KG1 (cell line): Measurements from ENCODE around the gene TFEB.
"Not testable (repeated sequence)": the region's sequence is repeated elsewhere in the genome, so short reads cannot be mapped to it uniquely, and the experiment has no call there.

ENCODE experiments used
- DNase-seq: peaks from one replicate; lab custom pipeline; 2025; lab: John Stamatoyannopoulos, UW

TFEB gene

GRCh38 chr6:41735427-41736185 is at the start of gene TFEB:
Gene TFEB, minus strand, starts transcription at chr6:41735608. Its CDS starts 44,395 bp downstream, at chr6:41691213.
- DNase-seq = peak; percentile 68

- no peak for DNase-seq
Observed at GRCh38 chr6:41784581-41785171, 49.3 kb upstream of the TFEB start.

- DNase-seq = no peak
Observed at GRCh38 chr6:41783106-41783780, 47.8 kb upstream of the TFEB start.

GRCh38 chr6:41781366-41781730 is 45.9 kb upstream of the TFEB start:
- no peak for DNase-seq

GRCh38 chr6:41780551-41781365 is 45.4 kb upstream of the TFEB start, which contains the start of gene PRICKLE4:
Gene PRICKLE4, plus strand, starts transcription at chr6:41780782. Its CDS starts 2,692 bp downstream, at chr6:41783474.
- DNase-seq = no peak

GRCh38 chr6:41779788-41780550 is 44.6 kb upstream of the TFEB start, which contains the start of gene FRS3:
Gene FRS3, minus strand, starts transcription at chr6:41779900. Its CDS starts 2,913 bp downstream, at chr6:41776987.
- DNase-seq = peak; percentile 94

GRCh38 chr6:41779336-41779735 is 43.9 kb upstream of the TFEB start:
- DNase-seq = no peak

GRCh38 chr6:41778895-41779294 is 43.5 kb upstream of the TFEB start:
- no peak for DNase-seq

- DNase-seq = no peak
Observed at GRCh38 chr6:41777551-41778285, 42.3 kb upstream of the TFEB start.

- DNase-seq = no peak
Observed at GRCh38 chr6:41775293-41775882, 40.0 kb upstream of the TFEB start.

GRCh38 chr6:41774841-41775240 is 39.4 kb upstream of the TFEB start:
- DNase-seq = no peak

GRCh38 chr6:41771058-41771983 is 35.9 kb upstream of the TFEB start:
- no peak for DNase-seq

- DNase-seq = no peak
Observed at GRCh38 chr6:41770381-41771057, 35.1 kb upstream of the TFEB start.

- DNase-seq = no peak
Observed at GRCh38 chr6:41769376-41769775, 34.0 kb upstream of the TFEB start.

- no peak for DNase-seq
Observed at GRCh38 chr6:41768545-41769308, 33.3 kb upstream of the TFEB start.

- no peak for DNase-seq
Observed at GRCh38 chr6:41767112-41767833, 31.9 kb upstream of the TFEB start.

GRCh38 chr6:41766043-41766664 is 30.7 kb upstream of the TFEB start:
- DNase-seq = not testable (repeated sequence)
